SW480 (cell line): ENCODE data around the gene MRM3.
"Not testable (repeated sequence)": the region's sequence is repeated elsewhere in the genome, so short reads cannot be mapped to it uniquely, and the experiment has no call there.

ENCODE experiments used
- DNase-seq: peaks from one replicate; pipeline ENCODE4 v3.0.0-alpha.2; 2016; ENCODE audit warnings: low spot score

Gene MRM3

DNA sequence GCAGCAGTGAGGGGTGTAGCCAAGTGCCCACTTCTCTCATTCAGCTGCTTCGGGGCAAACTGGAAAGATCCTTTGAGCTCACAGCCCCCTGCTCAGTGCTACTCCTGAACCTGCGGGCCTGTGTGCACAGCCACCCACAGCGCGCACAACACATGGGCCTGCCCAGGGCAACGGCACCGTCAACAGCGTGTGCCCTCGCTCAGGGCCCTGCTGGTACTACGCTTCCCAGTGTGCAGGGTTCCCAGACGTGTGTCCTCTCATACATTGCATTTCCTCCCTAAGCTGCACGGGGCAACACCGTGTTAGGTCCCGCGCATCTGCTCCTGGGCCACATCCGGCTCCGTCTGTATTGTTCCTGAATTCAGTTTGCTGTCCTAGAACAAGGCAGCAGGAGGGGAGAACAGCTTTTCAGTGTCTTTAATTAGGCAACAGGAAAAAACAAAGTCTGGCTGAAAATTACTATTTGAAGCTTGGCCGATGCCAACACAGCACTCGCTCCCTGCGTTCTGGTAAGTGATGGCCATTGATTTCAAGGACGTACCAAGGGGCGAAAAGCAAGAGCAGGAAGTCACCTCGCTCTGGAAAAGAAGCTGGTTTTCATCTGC lies 15.2 kb downstream of the MRM3 start:
- DNase-seq = no peak

DNA sequence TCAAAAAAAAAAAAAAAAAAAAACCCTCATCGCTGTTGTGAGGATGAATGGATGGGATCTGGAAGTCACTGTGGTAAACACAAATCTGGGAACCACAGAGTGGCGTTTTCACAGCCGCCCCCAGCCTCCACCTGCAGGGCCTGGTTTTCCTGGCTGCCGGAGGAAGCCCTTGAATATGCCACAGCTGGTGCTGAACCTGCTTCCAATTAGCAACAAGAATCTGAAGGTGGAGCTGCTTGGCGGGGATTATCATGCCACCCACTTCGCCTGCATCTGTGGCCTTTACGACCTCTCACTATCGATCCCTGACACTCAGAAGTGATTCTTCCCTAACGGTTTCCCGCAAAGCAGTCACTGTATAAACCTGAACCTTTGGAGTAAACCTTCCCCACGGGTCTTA lies 16.1 kb downstream of the MRM3 start:
- DNase-seq = no peak

DNA sequence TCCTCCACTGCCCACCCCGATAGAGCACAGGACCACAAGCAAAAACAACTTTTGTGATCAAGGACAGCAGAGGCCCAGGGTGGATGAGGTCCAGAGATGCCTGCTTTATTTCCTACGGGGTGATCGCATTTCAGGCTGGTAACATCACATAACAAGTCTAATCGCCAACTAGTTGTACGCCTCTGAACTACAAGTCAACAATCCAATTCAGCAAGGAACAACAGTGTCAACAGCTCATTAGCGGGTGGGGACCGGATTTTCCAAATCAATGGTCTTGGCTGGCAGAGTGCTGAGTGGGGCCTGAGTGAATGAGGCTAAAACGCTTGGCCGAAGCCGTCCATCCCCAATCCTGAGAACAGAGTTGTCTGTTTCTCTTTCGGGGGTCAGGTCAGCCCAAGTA lies 17.1 kb downstream of the MRM3 start:
- DNase-seq = no peak

- DNase-seq = no peak
Observed at GRCh38 chr17:800446-801242, 18.5 kb downstream of the MRM3 start.

- DNase-seq = no peak
Observed at GRCh38 chr17:801660-802059, 19.5 kb downstream of the MRM3 start.

GRCh38 chr17:802481-802880 lies 20.3 kb downstream of the MRM3 start:
- DNase-seq = no peak

DNA sequence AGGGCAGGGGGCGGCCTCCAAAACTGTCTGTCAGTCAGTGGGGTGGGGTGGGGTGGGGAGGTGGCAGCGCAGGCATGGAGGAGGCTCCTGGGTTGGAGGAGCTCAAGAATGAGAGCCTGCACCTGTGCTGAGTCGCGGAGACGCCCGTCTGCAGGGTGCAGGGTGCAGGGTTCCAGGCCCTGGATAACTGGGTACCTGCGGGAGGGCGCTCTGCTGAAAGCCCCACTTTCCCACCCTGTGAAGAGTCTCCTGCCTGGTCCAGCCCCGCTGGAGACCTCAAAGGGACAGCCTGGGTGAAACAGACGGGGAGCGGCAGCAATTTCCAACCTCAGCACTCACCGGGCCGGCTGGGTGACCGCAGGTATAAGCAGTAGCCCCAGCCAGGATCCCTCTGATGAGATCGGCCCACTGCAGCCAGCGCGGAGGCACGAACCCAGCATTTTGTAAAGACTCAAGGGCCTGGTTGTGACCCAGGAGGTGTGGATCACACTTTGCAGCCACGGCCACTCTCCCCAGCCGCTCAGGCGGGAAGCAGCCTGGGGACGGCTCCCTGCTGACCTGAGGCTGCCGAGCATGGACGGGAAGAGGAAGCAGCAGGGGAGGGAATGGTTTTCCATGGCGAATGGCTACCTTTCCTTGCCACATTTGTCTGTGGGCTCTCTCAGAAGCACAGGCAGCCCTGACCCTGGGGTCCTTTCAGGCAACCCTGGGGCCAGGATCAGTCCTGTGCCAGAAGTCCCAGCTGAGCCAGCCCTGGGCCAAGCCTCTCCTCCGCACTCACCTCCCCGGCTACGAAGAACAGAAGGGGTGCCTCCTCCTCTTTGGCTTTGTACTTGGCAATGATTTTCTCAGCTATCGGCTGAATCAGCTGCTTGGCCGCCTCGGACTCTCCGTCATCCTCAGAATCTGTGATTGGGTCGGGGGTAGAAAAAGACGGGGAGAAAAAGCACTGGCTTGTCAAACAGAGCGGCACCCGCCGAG lies 21.0 kb downstream of the MRM3 start:
- no peak for DNase-seq

DNA sequence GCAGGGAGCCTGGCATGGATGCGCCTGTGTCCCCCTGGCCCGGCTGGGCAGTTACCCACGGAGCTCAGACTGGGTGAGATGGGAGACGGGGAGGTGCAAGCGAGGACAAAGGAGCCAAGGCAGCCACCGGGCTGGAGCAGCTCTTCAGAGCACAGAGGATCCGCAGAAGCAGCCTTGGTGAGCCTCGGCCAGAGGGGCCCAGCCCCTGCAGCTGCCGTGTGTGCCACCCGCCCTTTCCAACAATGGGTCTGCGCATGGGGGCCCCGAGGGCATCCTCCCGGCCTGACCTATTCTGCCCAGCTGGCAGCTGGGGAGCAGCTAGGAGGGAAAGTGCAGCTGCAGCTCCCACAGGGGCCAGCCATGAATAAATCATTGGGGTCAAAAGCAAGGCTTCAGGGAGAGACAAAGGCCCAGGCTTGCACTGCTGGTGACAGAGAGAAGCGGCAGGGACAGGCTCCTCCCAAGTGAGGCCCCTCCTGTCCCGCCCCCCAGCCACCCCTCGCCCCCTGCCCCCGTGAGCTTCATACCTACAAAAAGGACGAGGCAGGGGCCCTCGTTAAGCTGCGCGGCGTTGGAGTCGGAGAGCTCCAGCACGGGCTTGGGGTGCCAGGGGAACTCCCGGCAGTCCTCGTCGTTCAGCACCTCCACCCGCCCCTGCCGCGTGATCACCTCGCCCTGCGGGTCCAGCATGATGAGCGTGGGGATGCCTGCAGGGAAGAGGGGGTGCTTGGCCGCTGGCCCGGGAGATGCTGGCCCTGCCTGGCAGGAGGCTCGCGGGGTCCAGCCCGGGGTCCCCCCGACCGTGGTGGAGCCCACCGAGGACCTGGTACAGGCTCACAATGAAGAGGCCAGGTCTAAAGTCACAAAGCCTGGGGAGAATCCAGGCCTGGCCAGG lies 22.6 kb downstream of the MRM3 start:
- no peak for DNase-seq

DNA sequence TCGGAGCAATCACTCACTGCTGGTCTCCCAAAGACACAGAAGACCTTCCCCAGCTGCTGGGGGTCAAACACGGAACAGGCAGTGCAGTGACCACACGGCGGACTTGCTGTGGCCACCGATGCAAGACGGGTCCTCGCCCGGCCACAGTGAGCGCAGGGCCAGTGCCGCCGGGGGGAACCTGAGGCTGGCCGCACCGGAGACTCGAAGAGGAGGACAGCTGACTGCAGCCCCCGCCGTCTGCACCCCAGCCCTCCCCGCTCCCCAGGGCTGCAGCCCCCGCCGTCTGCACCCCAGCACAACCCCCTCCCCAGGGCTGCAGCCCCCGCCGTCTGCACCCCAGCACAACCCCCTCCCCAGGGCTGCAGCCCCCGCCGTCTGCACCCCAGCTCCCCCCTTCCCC lies 23.7 kb downstream of the MRM3 start:
- not testable (repeated sequence) for DNase-seq

GRCh38 chr17:806346-806745 lies 24.2 kb downstream of the MRM3 start:
- no peak for DNase-seq

DNA sequence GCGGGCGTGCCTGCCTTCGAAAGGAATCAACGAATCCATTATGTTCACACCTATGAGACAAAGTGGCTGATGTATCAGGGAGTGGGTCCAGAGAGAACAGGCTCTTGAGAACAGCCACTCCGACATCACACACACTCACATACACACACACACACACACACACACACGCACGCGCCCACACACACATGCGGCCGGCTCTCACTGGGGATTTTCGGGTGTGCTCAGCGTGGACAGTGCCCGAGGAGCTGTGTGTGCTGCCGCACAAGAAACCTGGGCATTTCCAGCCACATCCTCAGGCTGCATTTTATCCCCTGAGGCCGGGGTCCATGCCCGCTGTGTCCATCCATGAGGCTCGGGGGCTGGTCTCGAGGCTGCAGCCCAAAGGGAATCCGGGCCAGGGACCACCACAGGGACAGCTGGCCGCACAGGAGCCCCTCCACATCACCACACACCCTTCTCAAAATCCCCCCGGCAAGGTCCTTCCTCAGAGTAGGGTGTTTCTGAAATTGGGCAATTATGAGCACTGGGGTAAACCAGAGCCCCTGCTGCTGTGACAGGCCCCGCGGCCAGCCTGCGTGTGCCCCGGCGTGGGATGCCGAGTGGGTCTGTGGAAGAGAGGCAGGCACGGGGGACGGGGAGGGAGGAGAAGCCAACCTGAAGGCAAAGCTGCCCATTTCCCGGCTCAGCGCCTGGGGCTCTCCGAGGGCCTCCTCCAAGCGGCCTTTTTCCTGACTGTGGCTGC lies 24.8 kb downstream of the MRM3 start:
- DNase-seq = no peak

- no peak for DNase-seq
Observed at GRCh38 chr17:807523-808294, 25.6 kb downstream of the MRM3 start.

DNA sequence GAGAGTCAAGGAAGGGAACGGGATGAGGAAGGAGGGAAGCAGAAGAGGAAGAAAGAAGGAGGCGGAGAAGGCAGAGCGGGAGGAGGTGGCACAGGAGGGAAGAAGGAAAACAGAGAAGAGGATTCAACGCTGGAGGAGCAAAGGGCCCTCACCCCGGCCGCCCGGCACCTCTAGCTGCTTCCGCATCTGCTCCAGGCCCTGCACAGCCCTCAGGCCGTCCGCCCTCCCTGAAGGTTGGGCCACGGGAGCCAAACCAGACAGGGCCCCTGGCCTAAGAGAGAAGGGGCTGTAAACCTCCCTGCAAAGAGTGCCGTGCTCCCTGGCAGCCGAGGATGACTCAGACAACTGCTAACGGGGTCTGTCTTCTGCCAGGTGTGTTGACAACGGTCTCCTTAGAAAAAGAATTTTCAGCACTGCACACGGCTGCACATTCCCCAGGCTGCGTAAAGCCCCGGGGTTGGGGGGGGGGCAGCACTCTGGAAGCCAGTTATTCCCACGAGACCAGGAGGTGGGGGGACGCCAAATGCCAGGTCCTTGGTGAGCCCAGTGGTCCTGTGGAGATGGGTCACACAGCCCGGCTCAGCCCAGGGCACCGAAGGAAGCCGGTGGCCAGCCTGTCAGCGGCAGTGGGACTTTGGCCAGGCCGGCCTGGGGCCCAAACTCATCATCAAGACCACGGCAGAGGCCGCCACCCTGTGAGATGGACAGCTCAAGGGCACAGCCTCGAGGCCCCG lies 29.1 kb downstream of the MRM3 start:
- no peak for DNase-seq

GRCh38 chr17:812638-813204 lies 30.6 kb downstream of the MRM3 start:
- no peak for DNase-seq

- no peak for DNase-seq
Observed at GRCh38 chr17:814371-814770, 32.2 kb downstream of the MRM3 start.

DNA sequence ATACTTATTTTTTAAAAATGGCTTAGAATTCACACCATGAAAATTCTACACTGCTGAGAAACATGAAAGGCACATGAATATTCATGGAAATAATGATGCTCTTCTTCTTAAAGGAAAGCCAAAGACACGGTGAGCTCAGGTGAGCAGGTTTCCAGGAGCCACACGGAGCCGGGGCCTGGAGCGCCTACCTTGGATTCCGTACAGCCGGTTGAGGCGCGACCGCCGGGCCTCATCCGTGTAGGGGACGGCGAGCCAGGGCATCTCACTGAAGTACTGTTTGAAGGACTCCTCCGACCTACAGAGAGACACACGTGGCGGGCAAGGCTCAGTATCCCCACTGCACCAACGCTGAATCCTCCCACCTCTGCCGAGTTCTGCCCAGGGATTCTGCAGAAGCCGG lies 37.1 kb downstream of the MRM3 start:
- no peak for DNase-seq

DNA sequence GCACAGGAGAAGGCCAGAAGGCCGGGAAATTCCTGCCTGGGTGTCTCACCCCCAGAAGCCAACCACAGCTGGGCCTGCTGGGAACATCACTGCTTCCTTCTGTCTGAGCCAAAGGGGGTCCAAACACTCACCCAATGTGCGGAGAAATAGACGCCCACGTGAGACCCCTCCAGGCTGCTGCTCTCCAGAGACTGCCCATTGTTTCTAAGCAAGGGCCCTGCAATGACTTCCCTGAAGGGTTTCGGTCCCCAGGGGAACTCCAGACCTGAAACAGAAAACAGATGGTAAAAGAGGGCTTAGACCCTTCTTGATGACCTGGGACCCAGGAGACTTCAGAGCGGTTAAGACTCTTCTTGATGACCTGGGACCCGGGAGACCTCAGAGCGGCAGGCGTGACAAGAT lies 41.3 kb downstream of the MRM3 start:
- DNase-seq = no peak

DNA sequence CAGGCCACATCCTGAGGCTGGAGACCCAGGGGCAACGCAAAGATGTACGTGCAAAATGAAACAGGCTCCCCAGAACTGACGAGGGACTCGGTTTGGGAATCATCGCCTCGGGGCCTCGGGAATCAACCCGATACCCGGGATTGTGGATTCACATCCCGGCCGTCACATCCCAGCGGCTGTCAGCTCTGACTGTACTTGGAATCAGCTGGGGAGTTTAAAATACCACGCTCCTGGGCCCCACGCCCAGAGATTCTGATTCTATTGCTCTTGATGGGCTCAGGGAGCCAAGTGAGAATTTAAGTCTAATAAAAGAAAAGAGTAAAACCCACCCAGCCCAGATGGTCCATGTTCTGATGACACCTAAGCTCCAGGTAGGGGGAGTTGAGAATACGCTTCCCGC lies 42.2 kb downstream of the MRM3 start:
- no peak for DNase-seq

- DNase-seq = no peak
Observed at GRCh38 chr17:825216-825615, 43.1 kb downstream of the MRM3 start.
